ENCODE results near the gene DMRTB1. TPM values are rescaled to one million over a fixed set of nuclear protein-coding genes. Genes with fewer than 3 reads are reported as not detected.
"Not testable (repeated sequence)": the region's sequence is repeated elsewhere in the genome, so short reads cannot be mapped to it uniquely, and the experiment has no call there.

DMRTB1 gene
- total RNA-seq, 2 experiments from 2014 or later: not detected

DNA sequence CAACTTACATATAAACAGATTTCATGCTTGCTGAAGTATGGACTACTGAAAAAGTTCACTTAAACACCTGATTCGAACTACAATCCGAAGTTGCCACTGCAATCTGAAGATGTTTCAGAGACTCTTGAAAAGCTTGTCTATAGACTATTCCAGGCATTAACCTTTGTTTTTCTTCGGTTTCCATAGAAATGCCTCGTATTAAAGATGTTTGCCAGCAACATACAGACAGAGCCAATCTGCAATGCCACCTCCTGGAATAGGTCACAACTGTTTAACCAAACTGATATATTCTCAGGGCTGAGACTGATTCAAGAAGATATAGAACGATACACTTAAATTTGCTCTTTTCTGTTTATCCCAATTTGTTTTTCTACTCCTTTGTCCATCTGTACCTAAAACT lies 28.9 kb upstream of the DMRTB1 start:
- H3K27ac Mint-ChIP-seq: no peak overlapping the region
- peaks cover 9% of the 10 kb centered on the region for H3K27me3 Mint-ChIP-seq
- no peak overlapping the region for H3K4me3 Mint-ChIP-seq
- H3K9me3 Mint-ChIP-seq: no peaks in the 10 kb centered on the region
- H3K36me3 Mint-ChIP-seq: no peaks in the 10 kb centered on the region
- peaks cover 9% of the 10 kb centered on the region for H3K4me1 Mint-ChIP-seq
- DNase-seq: no peak

DNA sequence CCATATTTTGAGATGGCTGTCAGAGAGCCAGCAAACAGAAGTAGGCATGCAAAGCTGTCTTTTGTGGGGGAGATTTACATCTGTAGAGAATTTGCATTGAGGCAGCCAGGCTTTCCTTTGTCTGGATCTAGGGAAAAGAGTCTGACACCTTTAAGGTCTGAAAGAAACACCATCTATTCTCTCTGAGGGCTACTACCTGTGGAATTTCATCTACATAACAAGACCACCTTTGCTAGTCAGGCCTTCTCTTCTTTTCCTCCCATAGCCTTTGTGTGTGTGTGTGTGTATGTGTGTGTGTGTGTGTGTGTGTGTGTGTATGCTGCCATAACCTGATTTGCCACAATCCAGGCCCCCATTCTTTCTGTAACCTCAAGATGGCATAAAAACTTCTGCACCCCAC lies 28.4 kb upstream of the DMRTB1 start:
- no peak overlapping the region for H3K4me3 Mint-ChIP-seq
- H3K4me1 Mint-ChIP-seq: peaks cover 9% of the 10 kb centered on the region
- H3K27me3 Mint-ChIP-seq: peaks cover 7% of the 10 kb centered on the region
- H3K9me3 Mint-ChIP-seq: no peaks in the 10 kb centered on the region
- H3K36me3 Mint-ChIP-seq: no peaks in the 10 kb centered on the region
- no peak for DNase-seq
- no peak overlapping the region for H3K27ac Mint-ChIP-seq

DNA sequence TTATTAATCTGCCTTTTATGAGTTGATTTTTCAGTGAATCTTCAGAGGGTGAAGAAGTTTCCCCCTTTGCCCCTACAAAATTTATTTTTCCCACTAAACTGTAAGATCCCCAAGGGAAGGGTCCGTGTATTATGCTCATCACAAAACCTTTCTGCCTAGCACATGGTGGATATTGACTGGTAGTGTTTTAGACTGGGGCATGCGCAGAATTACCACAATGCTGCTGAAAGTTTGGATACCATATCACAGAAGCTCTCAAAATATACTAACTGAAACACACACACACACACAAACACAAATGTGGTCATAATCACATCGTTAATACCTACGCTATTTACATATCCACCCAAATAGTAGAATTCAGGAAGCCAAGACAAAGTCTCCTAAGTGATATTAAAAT lies 28.0 kb upstream of the DMRTB1 start:
- DNase-seq: no peak
- peaks cover 9% of the 10 kb centered on the region for H3K4me1 Mint-ChIP-seq
- no peak overlapping the region for H3K4me3 Mint-ChIP-seq
- no peaks in the 10 kb centered on the region for H3K36me3 Mint-ChIP-seq
- peaks cover 7% of the 10 kb centered on the region for H3K27me3 Mint-ChIP-seq
- H3K27ac Mint-ChIP-seq: no peak overlapping the region
- H3K9me3 Mint-ChIP-seq: no peaks in the 10 kb centered on the region

DNA sequence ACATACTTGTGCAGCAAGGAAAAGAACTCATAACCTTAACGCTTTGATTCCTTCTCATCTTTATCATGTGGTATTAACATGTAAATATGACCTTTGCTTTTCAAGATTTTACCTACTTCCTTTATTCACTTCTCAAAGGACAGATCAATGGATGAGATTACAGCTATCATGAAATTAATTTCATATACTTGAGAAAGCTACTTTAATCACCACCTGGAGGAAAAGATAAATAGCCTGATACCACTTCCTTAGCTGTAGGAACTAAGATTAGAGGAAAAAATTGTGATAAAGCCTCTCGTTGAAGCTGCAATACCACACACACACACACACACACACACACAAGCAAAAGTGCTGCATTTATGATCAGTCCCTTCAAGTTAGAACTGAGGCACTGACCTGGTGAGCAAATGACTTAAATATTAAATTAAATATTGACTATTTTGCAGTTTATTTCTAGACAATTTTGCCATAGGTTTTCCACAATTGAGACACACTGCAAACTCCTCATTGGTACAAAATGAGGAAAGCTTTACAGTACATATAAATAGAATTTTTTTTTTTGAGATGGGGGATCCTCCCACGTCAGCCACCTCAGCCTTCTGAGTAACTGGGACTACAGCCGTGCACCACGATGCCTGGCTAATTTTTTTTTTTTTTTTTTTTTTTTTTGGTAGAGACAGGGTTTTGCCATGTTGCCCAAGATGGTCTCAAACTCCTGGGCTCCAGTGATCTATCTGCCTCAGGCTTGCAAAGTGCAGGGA lies 27.2 kb upstream of the DMRTB1 start:
- H3K9me3 Mint-ChIP-seq: no peaks in the 10 kb centered on the region
- no peak for DNase-seq
- peaks cover 9% of the 10 kb centered on the region for H3K4me1 Mint-ChIP-seq
- H3K36me3 Mint-ChIP-seq: no peaks in the 10 kb centered on the region
- H3K4me3 Mint-ChIP-seq: no peak overlapping the region
- no peak overlapping the region for H3K27ac Mint-ChIP-seq
- peaks cover 7% of the 10 kb centered on the region for H3K27me3 Mint-ChIP-seq

DNA sequence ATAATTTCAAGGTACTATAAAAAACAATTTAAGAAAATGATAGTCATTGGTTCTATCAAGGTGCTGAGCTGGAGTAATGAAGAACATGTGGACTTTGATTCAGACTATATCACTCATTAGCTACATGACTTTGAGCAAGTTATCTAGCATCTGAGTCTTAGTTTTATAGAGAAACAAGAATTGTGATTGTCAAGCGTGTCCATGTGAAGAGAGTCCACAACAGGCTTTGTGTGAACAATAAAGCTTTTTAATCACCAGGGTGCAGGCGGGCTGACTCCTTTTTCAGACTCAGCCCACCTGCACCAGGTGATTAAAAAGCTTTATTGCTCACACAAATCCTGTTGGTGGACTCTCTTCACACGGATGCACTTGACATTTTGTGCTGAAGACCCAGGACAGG lies 26.6 kb upstream of the DMRTB1 start:
- no peaks in the 10 kb centered on the region for H3K9me3 Mint-ChIP-seq
- no peak overlapping the region for H3K4me3 Mint-ChIP-seq
- no peak overlapping the region for H3K27ac Mint-ChIP-seq
- H3K36me3 Mint-ChIP-seq: no peaks in the 10 kb centered on the region
- peaks cover 9% of the 10 kb centered on the region for H3K4me1 Mint-ChIP-seq
- peaks cover 7% of the 10 kb centered on the region for H3K27me3 Mint-ChIP-seq
- no peak for DNase-seq

DNA sequence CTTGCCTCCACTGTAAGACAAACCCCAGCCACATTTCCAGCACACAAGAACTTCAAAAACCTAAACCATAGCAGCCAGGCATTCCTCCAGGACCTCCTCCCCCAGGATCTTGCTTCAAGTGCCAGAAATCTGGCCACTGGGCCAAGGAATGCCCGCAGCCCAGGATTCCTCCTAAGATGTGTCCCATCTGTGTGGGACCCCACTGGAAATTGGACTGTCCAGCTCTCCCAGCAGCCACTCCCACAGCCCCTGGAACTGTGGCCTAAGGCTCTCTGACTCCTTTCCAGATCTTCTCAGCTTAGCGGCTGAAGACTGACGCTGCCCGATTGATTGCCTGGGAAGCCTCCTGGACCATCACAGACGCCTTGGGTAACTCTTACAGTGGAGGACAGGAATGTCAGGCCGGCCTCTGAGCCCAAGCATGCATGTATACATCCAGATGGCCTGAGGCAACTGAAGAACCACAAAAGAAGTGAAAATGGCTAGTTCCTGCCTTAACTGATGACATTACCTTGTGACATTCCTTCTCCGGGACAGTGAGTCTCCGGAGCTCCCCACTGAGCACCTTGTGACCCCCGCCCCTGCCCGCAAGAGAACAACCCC lies 24.7 kb upstream of the DMRTB1 start:
- not testable (repeated sequence) for H3K27ac Mint-ChIP-seq, DNase-seq, H3K27me3 Mint-ChIP-seq, H3K4me3 Mint-ChIP-seq, H3K9me3 Mint-ChIP-seq, H3K36me3 Mint-ChIP-seq, H3K4me1 Mint-ChIP-seq

DNA sequence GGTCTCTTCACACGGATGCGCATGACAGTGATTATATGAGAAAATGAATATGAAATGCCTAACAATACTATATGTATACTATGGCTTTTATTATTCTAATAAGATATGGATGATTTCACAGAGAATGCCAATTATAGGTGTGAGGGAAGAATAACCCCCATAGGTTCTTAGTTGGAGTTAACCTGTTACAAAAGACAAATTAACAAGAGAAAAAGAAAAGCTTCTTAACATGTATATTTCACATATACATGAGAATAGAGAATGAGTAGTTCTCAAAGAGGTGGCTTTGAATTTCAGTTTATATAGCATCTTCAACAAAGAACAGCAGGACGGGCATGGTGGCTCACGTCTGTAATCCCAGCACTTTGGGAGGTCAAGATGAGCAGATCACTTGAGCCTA lies 24.0 kb upstream of the DMRTB1 start:
- Mint-ChIP-seq H3K27ac (no peak overlapping the region), H3K9me3 (no peaks in the 10 kb centered on the region), H3K4me3 (no peak overlapping the region), H3K36me3 (no peaks in the 10 kb centered on the region), H3K4me1 (peaks cover 9% of the 10 kb centered on the region), H3K27me3 (peaks cover 7% of the 10 kb centered on the region)
- no peak for DNase-seq

DNA sequence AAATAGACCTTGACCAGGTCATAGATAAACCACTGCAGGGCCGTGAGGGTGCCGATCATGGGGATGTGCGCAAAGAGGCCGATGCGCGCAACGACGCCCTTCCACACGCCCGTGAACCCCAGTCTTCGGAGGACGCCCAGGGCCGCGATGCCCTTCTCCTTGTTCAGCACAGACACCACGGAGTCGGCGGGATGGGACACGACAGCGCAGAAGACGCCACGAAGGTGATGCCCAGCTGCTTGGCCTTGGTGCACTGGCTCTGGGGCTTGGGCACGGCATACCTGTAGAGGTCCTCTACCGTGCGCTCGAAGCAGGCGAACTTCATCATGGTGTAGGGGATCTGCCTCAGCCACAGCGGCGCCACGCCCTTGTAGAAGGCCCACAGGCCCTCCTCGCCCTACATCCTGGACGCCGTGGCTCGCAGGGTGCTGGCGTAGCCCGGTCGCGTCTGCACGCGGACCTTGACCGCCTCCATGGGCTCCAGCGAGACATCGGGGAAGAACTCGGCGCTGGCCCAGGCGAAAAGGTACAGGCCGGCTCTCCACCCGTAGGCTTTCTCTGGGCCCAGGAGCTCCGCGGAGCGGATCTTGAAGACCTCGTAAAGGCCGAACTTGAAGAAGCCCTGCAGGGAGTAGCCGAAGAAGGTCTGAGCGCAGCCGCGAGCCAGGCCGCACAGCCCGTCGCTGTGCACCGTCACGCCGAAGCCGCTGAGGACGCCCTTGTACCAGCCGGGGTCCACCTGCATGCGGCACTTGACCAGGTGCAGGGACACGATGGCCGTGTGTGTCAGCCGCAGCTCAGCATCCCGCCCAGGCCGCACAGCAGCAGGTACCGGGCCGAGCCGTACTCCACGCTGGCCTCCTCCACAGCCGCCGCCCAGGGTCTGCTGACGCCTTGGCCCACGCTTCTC lies 20.5 kb upstream of the DMRTB1 start:
- H3K36me3 Mint-ChIP-seq: no peaks in the 10 kb centered on the region

DNA sequence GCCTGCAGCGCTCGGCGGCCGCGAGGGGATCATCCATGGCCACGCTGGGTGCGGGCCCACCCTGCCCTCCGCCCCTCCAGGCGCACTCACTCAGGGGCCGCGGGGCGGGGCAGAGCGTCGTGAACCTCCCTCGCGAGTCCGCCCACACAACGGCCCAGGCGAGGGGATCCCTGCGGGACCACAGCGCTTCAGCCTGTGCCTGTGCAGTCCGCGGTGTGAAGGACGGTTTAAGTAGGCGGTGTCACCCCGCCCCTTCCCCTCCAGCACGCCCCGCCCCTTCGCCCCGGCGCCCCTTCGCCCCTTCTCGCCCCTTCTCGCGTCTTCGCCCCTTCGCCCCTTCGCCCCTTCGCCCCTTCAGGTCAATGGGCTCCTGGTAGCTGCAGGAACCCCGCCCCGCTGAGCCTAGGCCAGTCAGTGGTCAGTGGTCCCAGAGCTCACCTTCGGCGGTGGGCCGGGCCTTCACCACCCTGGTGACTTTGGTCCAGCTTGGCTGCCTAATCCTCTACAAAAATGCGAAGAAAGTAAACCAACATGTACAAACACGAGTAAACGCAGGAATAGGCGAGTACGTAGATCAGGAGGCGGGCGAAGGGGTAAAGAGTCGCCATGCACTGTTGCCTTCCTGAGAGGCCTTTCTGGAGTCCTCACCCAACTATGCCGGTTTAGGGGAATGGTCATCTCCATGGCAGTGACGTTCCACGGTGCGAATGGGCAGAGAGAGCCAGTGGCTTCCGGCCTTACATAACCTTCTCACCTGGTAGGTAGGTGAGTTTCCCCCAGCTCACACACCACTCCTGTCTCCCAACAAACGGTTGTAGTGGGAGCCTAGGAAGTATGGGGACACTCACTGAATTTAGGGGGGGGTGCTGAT lies 19.6 kb upstream of the DMRTB1 start:
- Mint-ChIP-seq H3K27me3 (peaks cover 5% of the 10 kb centered on the region), H3K27ac (no peak overlapping the region), H3K9me3 (no peaks in the 10 kb centered on the region), H3K36me3 (no peaks in the 10 kb centered on the region), H3K4me1 (no peaks in the 10 kb centered on the region), H3K4me3 (no peak overlapping the region)
- no peak for DNase-seq

More for the DNA sequence above, 20.5 kb upstream of the DMRTB1 start:
- H3K27me3 Mint-ChIP-seq: peaks cover 7% of the 10 kb centered on the region
- H3K4me1 Mint-ChIP-seq: no peaks in the 10 kb centered on the region
- no peak overlapping the region for H3K27ac Mint-ChIP-seq
- no peaks in the 10 kb centered on the region for H3K9me3 Mint-ChIP-seq
- no peak for DNase-seq
- no peak overlapping the region for H3K4me3 Mint-ChIP-seq

DNA sequence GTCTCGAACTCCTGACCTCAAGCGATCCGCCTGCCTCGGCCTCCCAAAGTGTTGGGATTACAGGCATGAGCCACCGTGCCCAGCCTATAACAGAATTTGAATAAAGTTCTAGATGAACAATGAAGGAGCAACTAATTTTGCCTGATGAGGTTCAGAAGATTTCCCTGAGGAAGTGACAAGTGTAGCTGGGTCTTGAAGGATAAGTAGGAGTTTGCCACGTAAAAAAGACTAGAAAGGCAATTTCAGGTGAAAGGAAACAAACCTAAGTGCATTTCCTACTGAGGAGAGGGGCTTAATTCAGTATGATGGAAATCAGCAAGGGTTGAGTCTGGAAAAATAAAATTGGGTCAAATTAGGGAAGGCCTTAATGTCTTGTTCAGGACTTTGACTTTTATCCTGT lies 18.6 kb upstream of the DMRTB1 start:
- no peak for DNase-seq
- Mint-ChIP-seq H3K4me1 (no peaks in the 10 kb centered on the region), H3K9me3 (no peaks in the 10 kb centered on the region), H3K27ac (no peak overlapping the region), H3K4me3 (no peak overlapping the region), H3K36me3 (no peaks in the 10 kb centered on the region), H3K27me3 (no peaks in the 10 kb centered on the region)

DNA sequence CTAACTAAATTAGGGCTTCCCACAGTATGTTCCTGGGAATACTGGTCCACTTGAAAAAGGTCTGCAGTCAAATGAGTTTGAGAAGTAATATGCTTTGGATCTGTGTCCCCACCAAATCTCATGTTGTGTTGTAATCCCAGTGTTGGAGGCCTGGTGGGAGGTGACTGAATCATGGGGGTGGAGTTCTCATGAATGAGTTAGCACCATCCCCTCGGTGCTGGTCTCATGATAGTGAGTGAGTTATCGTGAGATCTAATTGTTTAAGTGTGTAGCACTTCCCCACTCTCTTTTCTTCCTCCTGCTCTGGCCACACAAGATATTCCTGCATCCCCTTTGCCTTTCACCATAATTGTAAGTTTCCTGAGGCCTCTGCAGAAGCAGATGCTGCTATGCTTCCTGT lies 16.9 kb upstream of the DMRTB1 start:
- H3K27me3 Mint-ChIP-seq: no peaks in the 10 kb centered on the region
- no peaks in the 10 kb centered on the region for H3K36me3 Mint-ChIP-seq
- no peaks in the 10 kb centered on the region for H3K9me3 Mint-ChIP-seq
- no peaks in the 10 kb centered on the region for H3K4me1 Mint-ChIP-seq
- H3K27ac Mint-ChIP-seq: no peak overlapping the region
- H3K4me3 Mint-ChIP-seq: no peak overlapping the region
- DNase-seq: no peak

DNA sequence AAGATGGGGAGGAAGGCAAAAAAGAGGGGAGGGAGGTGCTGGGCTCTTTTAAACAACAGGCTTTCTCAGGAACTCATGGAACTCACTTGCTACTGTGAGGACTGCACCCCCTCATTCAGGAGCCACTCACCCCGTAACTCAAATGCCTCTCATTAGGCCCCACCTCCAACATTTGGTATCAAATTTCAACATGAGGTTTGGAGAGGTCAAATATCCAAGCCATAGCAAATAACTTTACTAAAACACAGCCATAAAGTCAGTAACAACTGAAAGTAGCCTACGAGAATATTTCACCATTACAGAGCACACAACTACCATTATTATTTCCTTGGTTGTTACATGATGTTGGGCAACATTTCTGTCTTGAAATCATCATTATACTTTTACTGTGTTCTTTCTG lies 13.1 kb upstream of the DMRTB1 start:
- Mint-ChIP-seq H3K4me3 (no peak overlapping the region), H3K9me3 (no peaks in the 10 kb centered on the region), H3K36me3 (no peaks in the 10 kb centered on the region), H3K27ac (no peak overlapping the region), H3K4me1 (no peaks in the 10 kb centered on the region), H3K27me3 (peaks cover 6% of the 10 kb centered on the region)
- DNase-seq: no peak

DNA sequence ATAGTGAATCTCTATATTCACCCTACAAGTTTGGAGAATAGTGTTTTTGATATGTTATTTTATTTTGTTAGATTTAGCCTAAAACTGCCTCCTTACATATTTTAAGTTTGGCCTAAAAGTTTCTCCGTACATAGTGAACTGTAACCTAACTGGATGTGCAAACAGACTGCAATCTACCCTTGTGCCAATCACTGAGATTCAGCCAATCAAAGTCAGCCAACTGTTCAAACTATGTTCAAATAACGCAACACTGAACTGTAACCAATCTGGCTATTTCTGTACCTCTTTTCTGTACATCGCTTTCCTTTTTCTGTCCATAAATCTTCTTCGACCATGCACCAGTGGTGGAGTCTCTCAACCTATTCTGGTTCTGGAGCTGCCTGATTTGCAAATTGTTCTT lies 11.8 kb upstream of the DMRTB1 start:
- H3K27me3 Mint-ChIP-seq: peaks cover 6% of the 10 kb centered on the region
- no peak overlapping the region for H3K27ac Mint-ChIP-seq
- H3K36me3 Mint-ChIP-seq: no peaks in the 10 kb centered on the region
- no peaks in the 10 kb centered on the region for H3K9me3 Mint-ChIP-seq
- H3K4me3 Mint-ChIP-seq: no peak overlapping the region
- no peaks in the 10 kb centered on the region for H3K4me1 Mint-ChIP-seq
- no peak for DNase-seq

DNA sequence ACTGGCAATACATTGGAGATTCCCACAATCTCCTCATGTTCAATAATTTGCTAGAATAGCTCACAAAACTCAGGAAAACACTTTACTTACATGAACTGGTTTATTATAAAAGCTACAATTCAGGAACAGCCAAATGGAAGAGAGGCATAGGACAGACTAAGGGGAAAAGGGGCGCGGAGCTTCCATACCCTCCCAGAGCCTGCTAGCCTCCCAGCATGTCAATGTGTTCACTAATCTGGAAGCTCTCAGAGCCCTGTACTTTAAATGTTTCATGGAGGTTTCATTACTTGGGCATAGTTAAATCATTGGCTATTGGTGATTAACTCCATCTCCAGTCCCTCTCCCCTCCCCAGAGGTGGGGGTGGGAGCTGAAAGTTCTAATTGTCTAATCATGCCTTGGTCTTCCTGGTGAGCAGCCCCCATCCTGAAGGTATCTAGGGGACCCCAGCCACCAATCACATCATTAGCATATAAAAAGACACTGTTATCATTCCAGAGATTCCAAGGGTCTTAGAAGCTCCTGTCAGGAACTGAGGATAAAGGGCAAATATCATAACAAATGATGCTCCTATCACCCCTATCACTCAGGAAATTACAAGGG lies 10.9 kb upstream of the DMRTB1 start:
- Mint-ChIP-seq H3K4me1 (no peaks in the 10 kb centered on the region), H3K27me3 (peaks cover 6% of the 10 kb centered on the region), H3K9me3 (no peaks in the 10 kb centered on the region), H3K27ac (no peak overlapping the region), H3K4me3 (no peak overlapping the region), H3K36me3 (no peaks in the 10 kb centered on the region)
- no peak for DNase-seq

All from activated naive CD8-positive, alpha-beta T cell treated with anti-CD3 and anti-CD28 coated beads for 36 hours (primary cell).